H1 (cell line): Measurements from ENCODE around the gene TMC3.

Source experiments
- CEBPB ChIP-seq: IDR thresholded peaks from 2 replicates; pipeline ENCODE4 v1.6.1; 2012; ENCODE audit warnings: low read depth, low read length
- CTCF ChIP-seq, 3 experiments: IDR thresholded peaks; 1 replicate in 2 of 3; 2 replicates in 1 of 3; pipeline versions ENCODE4 v1.5.1 to v1.6.1; 2011; ENCODE audit warnings: low read length in 3 of 3, mild to moderate bottlenecking in 3 of 3, inconsistent platforms in 2 of 3, low read depth in 1 of 3, moderate library complexity in 1 of 3; ENCODE audit not compliant: insufficient read depth in 1 of 3; ENCODE audit errors: control extremely low read depth in 1 of 3
- MAX ChIP-seq: IDR thresholded peaks from 2 replicates; pipeline ENCODE4 v1.6.1; 2012; ENCODE audit warnings: inconsistent platforms
- POLR2AphosphoS5 ChIP-seq: IDR thresholded peaks from 2 replicates; pipeline ENCODE4 v1.6.1; 2011; ENCODE audit warnings: low read depth, low read length
- TAF1 ChIP-seq: IDR thresholded peaks from 2 replicates; pipeline ENCODE4 v1.6.1; 2011; ENCODE audit warnings: mild to moderate bottlenecking, low read depth, low read length

GRCh38 chr15:81358248-81358647 lies 15.8 kb downstream of the TMC3 start:
- TF ChIP-seq CEBPB (no peak), POLR2AphosphoS5 (no peak), CTCF (IDR thresholded peaks at IDR 0.05; ENCODE audit: control extremely low read depth in 1 of 3, insufficient read depth in 1 of 3, low read depth in 1 of 3, low read length in 3 of 3) (no peak), TAF1 (no peak), MAX (no peak)
